Dedifferentiated amniotic fluid mesenchymal stem cell (primary cell): ENCODE data around the gene EXOSC7.
A peak's percentile ranks its signal among the peaks of the same experiment; 100 is the strongest.
"Not testable (repeated sequence)": the region's sequence is repeated elsewhere in the genome, so short reads cannot be mapped to it uniquely, and the experiment has no call there.

ENCODE experiments used
- DNase-seq: peaks from one replicate; pipeline ENCODE4 v3.0.0-alpha.2; 2016; ENCODE audit errors: extremely low spot score

The EXOSC7 gene

GRCh38 chr3:44976002-44976815 is at the start of gene EXOSC7, which contains the start of gene ZDHHC3:
TSS of gene EXOSC7 (plus strand) at chr3:44976244. CDS start at chr3:44976278, 34 bp downstream.
TSS of gene ZDHHC3 (minus strand) at chr3:44976174. CDS start at chr3:44959436, 16,738 bp downstream.
- DNase-seq, result peak; percentile 83

GRCh38 chr3:44926921-44927320 is 49.1 kb upstream of the EXOSC7 start:
- no peak for DNase-seq

GRCh38 chr3:44927371-44927770 is 48.7 kb upstream of the EXOSC7 start:
- DNase-seq, result no peak

GRCh38 chr3:44929782-44930181 is 46.3 kb upstream of the EXOSC7 start:
- DNase-seq, result no peak

GRCh38 chr3:44930911-44931310 is 45.1 kb upstream of the EXOSC7 start:
- no peak for DNase-seq

- no peak for DNase-seq
These were observed 44.3 kb upstream of the EXOSC7 start for GRCh38 chr3:44931791-44932190.

GRCh38 chr3:44932271-44932670 is 43.8 kb upstream of the EXOSC7 start:
- no peak for DNase-seq

GRCh38 chr3:44932986-44933944 is 42.8 kb upstream of the EXOSC7 start:
- DNase-seq, result no peak

GRCh38 chr3:44939581-44940036 is 36.4 kb upstream of the EXOSC7 start:
- DNase-seq, result no peak

- no peak for DNase-seq
These were observed 33.7 kb upstream of the EXOSC7 start for GRCh38 chr3:44942202-44942921.

- no peak for DNase-seq
These were observed 27.8 kb upstream of the EXOSC7 start for GRCh38 chr3:44948239-44948638.

GRCh38 chr3:44949770-44950169 is 26.3 kb upstream of the EXOSC7 start:
- DNase-seq, result not testable (repeated sequence)

GRCh38 chr3:44950275-44950734 is 25.7 kb upstream of the EXOSC7 start:
- DNase-seq, result no peak

GRCh38 chr3:44952689-44953088 is 23.4 kb upstream of the EXOSC7 start:
- no peak for DNase-seq

- DNase-seq, result no peak
These were observed 21.7 kb upstream of the EXOSC7 start for GRCh38 chr3:44954304-44954703.

GRCh38 chr3:44954962-44955361 is 21.1 kb upstream of the EXOSC7 start:
- DNase-seq, result no peak

GRCh38 chr3:44955917-44956316 is 20.1 kb upstream of the EXOSC7 start:
- DNase-seq, result no peak

- DNase-seq, result no peak
These were observed 18.1 kb upstream of the EXOSC7 start for GRCh38 chr3:44957986-44958385.

- no peak for DNase-seq
These were observed 17.7 kb upstream of the EXOSC7 start for GRCh38 chr3:44958386-44958785.

- no peak for DNase-seq
These were observed 15.5 kb upstream of the EXOSC7 start for GRCh38 chr3:44960387-44961026.

- DNase-seq, result no peak
These were observed 14.2 kb upstream of the EXOSC7 start for GRCh38 chr3:44961888-44962287.
